HG02571 (cell line): ENCODE results near the gene BPGM.
"Not testable (repeated sequence)": the region's sequence is repeated elsewhere in the genome, so short reads cannot be mapped to it uniquely, and the experiment has no call there.

ENCODE experiments used
- ATAC-seq: cut with Tn5 transposase; IDR thresholded peaks from one replicate; pipeline ENCODE4 v1.9.1; 2021; ENCODE audit warnings: mild to moderate bottlenecking, moderate library complexity; ENCODE audit not compliant: unreplicated experiment

The BPGM gene

GRCh38 chr7:134662166-134662870 is 15.7 kb downstream of the BPGM start:
- no peak for ATAC-seq

GRCh38 chr7:134662871-134663205 is 16.2 kb downstream of the BPGM start:
- no peak for ATAC-seq

- ATAC-seq = not testable (repeated sequence)
Observed at GRCh38 chr7:134665045-134665444, 18.4 kb downstream of the BPGM start.

GRCh38 chr7:134667899-134668298 is 21.2 kb downstream of the BPGM start:
- ATAC-seq = no peak

- ATAC-seq = no peak
Observed at GRCh38 chr7:134669388-134669787, 22.7 kb downstream of the BPGM start.

- no peak for ATAC-seq
Observed at GRCh38 chr7:134669845-134670373, 23.3 kb downstream of the BPGM start.

- no peak for ATAC-seq
Observed at GRCh38 chr7:134671609-134672008, 25.0 kb downstream of the BPGM start.

- no peak for ATAC-seq
Observed at GRCh38 chr7:134674424-134674823, 27.8 kb downstream of the BPGM start.

- ATAC-seq = no peak
Observed at GRCh38 chr7:134676743-134677142, 30.1 kb downstream of the BPGM start.

- ATAC-seq = no peak
Observed at GRCh38 chr7:134678115-134678514, 31.5 kb downstream of the BPGM start.

- ATAC-seq = no peak
Observed at GRCh38 chr7:134679006-134679405, 32.4 kb downstream of the BPGM start.

GRCh38 chr7:134684165-134684564 is 37.5 kb downstream of the BPGM start:
- ATAC-seq = no peak

GRCh38 chr7:134685250-134685649 is 38.6 kb downstream of the BPGM start:
- no peak for ATAC-seq

- no peak for ATAC-seq
Observed at GRCh38 chr7:134686786-134687185, 40.1 kb downstream of the BPGM start.

- not testable (repeated sequence) for ATAC-seq
Observed at GRCh38 chr7:134689550-134689949, 42.9 kb downstream of the BPGM start.

GRCh38 chr7:134690016-134690415 is 43.4 kb downstream of the BPGM start:
- ATAC-seq = no peak

- ATAC-seq = no peak
Observed at GRCh38 chr7:134690614-134691504, 44.2 kb downstream of the BPGM start.

- no peak for ATAC-seq
Observed at GRCh38 chr7:134691546-134692343, 45.1 kb downstream of the BPGM start.

- ATAC-seq = no peak
Observed at GRCh38 chr7:134692344-134692705, 45.7 kb downstream of the BPGM start.

- ATAC-seq = no peak
Observed at GRCh38 chr7:134693256-134693655, 46.6 kb downstream of the BPGM start.

GRCh38 chr7:134694299-134694698 is 47.6 kb downstream of the BPGM start:
- ATAC-seq = no peak
